H1 (cell line): ENCODE results near the gene NRXN3. TPM values are rescaled to one million over a fixed set of nuclear protein-coding genes. Genes with fewer than 3 reads are reported as not detected.

Source experiments
- BCL11A ChIP-seq, 2 experiments: IDR thresholded peaks; one replicate each; pipeline ENCODE4 v1.6.1; 2011; ENCODE audit warnings: low read depth in 2 of 2, low read length in 2 of 2, mild to moderate bottlenecking in 2 of 2
- CBX5 ChIP-seq: fragments of 300-800, 300-1000 bp; sonication (generic); IDR thresholded peaks from 2 replicates; pipeline ENCODE4 v1.7.1; 2016; ENCODE audit warnings: antibody characterized with exemption, low read length, low read depth
- CTCF ChIP-seq, 3 experiments: IDR thresholded peaks; 1 replicate in 2 of 3; 2 replicates in 1 of 3; pipeline versions ENCODE4 v1.5.1 to v1.6.1; 2011; ENCODE audit warnings: low read length in 3 of 3, mild to moderate bottlenecking in 3 of 3, inconsistent platforms in 2 of 3, low read depth in 1 of 3, moderate library complexity in 1 of 3; ENCODE audit not compliant: insufficient read depth in 1 of 3; ENCODE audit errors: control extremely low read depth in 1 of 3
- E2F6 ChIP-seq: IDR thresholded peaks from 2 replicates; pipeline ENCODE4 v1.6.1; 2012; ENCODE audit warnings: inconsistent platforms
- EZH2 ChIP-seq: fragments of 200-600 bp; sonication (generic); IDR thresholded peaks from 2 replicates; pipeline ENCODE4 v1.7.1; 2012; ENCODE audit warnings: low read depth, mild to moderate bottlenecking, moderate library complexity, low read length, inconsistent platforms; ENCODE audit not compliant: severe bottlenecking
- HDAC2 ChIP-seq, 2 experiments: fragments of 300-600 bp in 1 of 2; sonication (generic) in 1 of 2; IDR thresholded peaks; 2 replicates each; pipeline ENCODE4 v1.6.1; 2011 to 2012; ENCODE audit warnings: low read depth in 2 of 2, low read length in 2 of 2, mild to moderate bottlenecking in 2 of 2, moderate library complexity in 2 of 2, borderline replicate concordance in 1 of 2, inconsistent platforms in 1 of 2
- POLR2A ChIP-seq, 2 experiments: IDR thresholded peaks; 1 replicate in 1 of 2; 2 replicates in 1 of 2; pipeline ENCODE4 v1.6.1; 2011; ENCODE audit warnings: low read depth in 2 of 2, low read length in 2 of 2, mild to moderate bottlenecking in 2 of 2; ENCODE audit errors: control extremely low read depth in 1 of 2
- RAD21 ChIP-seq, 2 experiments: IDR thresholded peaks in 1 of 2; conservative IDR thresholded peaks in 1 of 2; 2 replicates each; pipeline ENCODE4 v1.6.1; 2011; ENCODE audit warnings: low read depth in 2 of 2, low read length in 2 of 2, improper control_type of control experiment in 1 of 2, inconsistent platforms in 1 of 2, mild to moderate bottlenecking in 1 of 2, moderate library complexity in 1 of 2
- RFX5 ChIP-seq: IDR thresholded peaks from 2 replicates; pipeline ENCODE4 v1.6.1; 2011; ENCODE audit warnings: low read depth, low read length, improper control_type of control experiment, borderline replicate concordance
- YY1 ChIP-seq: IDR thresholded peaks from 2 replicates; pipeline ENCODE4 v1.6.1; 2011; ENCODE audit warnings: low read depth, mild to moderate bottlenecking, low read length
- polyA plus RNA-seq, 7 experiments: library from polyadenylated mRNA; depleted of rRNA in 3 of 7; stranded (reverse) in 5 of 7; unstranded in 2 of 7; fragments of >200 nt in 5 of 7; fragments of 200-250 nt in 2 of 7; gene quantifications; 1 replicate in 5 of 7; 2 replicates in 1 of 7; 4 replicates in 1 of 7; pipeline versions ENCODE4 v1.2.1 to v1.2.3, GENCODE V29; 2011 to 2013; ENCODE audit warnings: missing spikeins in 2 of 7, mixed read lengths in 2 of 7
- total RNA-seq: library from RNA; stranded (reverse); fragmentation: NEBNext Ultra II Directional; extraction: Animal tissue kit (Norgen Biotek cat#: 25700); gene quantifications from 2 replicates; pipeline ENCODE4 v1.2.1, GENCODE V29; 2021

The NRXN3 gene
- total and polyA plus RNA-seq, 2 of the 8 experiments (the other 6 are each of a cell fraction or from before 2014, with no cell fraction given), result 2.6 to 4.1 TPM

DNA sequence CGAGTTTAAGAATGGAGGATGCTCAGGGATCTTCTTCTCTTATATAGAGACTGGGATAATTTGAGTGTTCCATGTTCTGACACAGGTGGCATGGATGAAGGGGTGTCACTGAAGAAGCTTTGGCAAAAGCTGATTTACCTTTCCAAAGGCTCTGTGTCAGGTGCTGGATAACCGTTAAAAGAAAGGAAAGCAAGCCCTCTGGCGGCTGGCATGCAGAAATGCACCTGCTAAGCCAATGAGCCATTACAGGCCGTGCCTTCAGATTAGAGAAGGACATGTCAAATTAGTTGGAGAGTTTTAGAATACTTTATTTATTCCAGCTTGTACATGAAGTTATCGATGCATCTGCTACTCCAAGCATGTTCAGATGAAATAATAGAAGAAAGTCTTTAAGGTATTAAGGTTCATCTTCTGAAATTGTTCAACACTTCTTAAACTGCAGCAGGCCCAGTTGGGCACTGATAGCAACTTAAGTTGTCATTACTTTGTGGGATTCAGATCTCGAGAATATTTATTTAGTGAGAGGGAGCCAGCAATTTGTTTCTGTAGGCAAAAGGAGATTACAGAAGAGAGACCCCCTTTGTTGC, 678.2 kb downstream of the NRXN3 start (continued):
- peak; percentile 61; the same call in 1 of the 2 replicates for TF ChIP-seq YY1
- TF ChIP-seq POLR2A (IDR thresholded peaks at IDR 0.05; ENCODE audit: control extremely low read depth in 1 of 2, low read depth in 2 of 2, low read length in 2 of 2), result no peak
- no peak for TF ChIP-seq RFX5
- peak; percentile 65 to 96 (median 81) for TF ChIP-seq CTCF (IDR thresholded peaks at IDR 0.05; ENCODE audit: control extremely low read depth in 1 of 3, insufficient read depth in 1 of 3, low read depth in 1 of 3, low read length in 3 of 3)
- no peak for TF ChIP-seq EZH2
- no peak for TF ChIP-seq CBX5
- no peak for TF ChIP-seq BCL11A (IDR thresholded peaks at IDR 0.05; ENCODE audit: low read depth in 2 of 2, low read length in 2 of 2)
- no peak for TF ChIP-seq E2F6
- TF ChIP-seq RAD21 (IDR thresholded peaks at IDR 0.05 in 1 of 2, conservative IDR thresholded peaks at IDR 0.05 in 1 of 2; ENCODE audit: low read depth in 2 of 2, low read length in 2 of 2), result peak; percentile 67 to 71
- no peak for TF ChIP-seq HDAC2 (IDR thresholded peaks at IDR 0.05; ENCODE audit: borderline replicate concordance in 1 of 2, low read depth in 2 of 2, low read length in 2 of 2)
